ENCODE results near the gene ZBTB16.

The ZBTB16 gene

DNA sequence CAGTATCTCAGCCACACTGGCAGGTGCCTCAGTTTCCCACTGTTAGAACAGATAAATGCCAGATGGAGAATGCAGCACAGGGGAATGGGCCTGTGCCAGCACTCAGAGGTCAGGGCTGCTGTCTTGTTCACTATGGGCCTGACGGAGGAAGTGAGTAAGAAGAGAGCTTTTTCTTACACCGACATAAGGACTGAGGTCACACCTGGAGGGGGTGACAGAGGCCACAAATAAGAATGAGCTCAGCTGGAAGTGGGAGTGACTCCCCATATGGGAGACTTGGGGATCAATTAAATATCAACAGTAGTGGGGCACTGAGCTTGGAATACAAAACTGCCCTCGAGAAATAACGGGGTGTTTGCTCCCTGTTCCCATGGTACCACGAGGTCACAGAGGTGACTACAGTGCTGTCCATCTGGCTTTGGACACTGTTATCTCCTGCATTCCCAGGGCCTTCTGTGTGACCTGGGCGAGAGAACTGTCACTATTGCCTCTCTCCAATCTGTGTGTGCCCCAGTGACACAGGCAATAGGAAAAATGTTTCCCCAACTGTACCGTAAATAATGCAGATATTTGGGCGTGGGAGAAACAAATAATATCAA lies 142.6 kb downstream of the ZBTB16 start:
- TF ChIP-seq ZNF274 (IDR thresholded peaks at IDR 0.05; ENCODE audit: low read depth, low read length): no peak
- H3K4me3 ChIP-seq (ENCODE audit: low read length): no peak overlapping the region

- TF ChIP-seq ZNF274 (IDR thresholded peaks at IDR 0.05; ENCODE audit: low read depth, low read length): no peak
- no peak overlapping the region for H3K4me3 ChIP-seq (ENCODE audit: low read length)
These were observed 147.6 kb downstream of the ZBTB16 start for GRCh38 chr11:114207096-114207495.

DNA sequence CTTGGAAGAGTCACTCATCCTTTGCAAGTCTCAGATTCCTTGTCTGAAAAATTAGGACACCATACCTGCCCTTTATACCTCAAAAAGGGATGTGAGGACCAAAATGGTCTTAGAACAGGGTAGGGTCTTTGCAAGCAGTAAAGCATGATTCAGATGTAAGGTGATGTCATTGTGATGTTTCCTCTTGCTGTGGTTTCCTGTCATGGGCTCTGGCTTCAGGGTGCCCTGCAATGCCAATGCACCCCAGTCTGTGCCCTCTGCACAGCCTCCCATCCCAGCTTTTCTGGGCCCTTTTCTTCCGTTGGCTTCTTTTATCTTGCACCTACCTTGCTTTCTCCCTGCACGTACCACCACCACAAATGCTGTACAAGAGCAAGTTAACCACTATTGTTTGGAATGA lies 148.9 kb downstream of the ZBTB16 start:
- no peak for TF ChIP-seq ZNF274 (IDR thresholded peaks at IDR 0.05; ENCODE audit: low read depth, low read length)
- H3K4me3 ChIP-seq (ENCODE audit: low read length): no peak overlapping the region

DNA sequence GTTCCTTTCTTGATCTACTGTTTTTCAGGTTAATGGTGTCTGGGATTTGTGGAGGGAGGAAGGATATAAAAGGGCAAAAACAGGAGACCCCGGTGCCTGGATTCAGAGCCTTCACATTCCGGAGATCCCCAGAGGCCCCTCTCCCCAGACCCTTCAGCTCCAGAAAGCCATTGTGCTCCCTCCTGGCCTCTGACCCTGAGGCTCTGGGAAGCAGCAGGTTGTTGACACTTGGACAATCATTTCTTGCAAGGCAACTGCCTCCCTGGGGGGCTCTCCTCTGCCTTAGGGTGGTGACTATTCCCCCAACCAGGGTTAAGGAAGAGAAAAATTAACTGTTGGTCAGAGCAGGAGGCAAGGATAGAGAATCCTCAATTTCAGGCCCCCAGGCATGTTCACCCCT lies 149.8 kb downstream of the ZBTB16 start:
- no peak for TF ChIP-seq ZNF274 (IDR thresholded peaks at IDR 0.05; ENCODE audit: low read depth, low read length)
- H3K4me3 ChIP-seq (ENCODE audit: low read length): no peak overlapping the region

DNA sequence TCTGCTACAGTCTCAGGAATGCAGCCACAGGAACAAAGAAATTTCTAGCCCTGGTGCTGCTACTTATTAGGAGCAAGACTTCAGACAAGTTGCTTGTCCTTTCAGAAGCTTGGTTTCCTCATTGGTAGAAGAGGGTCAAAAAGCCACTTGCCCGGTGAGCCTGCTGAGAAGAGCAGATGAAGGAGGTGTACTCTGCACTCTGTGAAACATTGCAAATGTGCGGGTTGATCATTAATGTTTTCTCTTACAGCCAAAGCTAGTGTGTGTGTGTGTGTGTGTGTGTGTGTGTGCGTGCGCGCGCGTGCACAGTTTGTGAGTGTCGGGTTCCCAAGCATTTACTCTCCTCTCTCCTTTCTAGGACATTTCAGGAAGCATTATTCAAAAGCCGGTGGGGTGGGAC lies 150.4 kb downstream of the ZBTB16 start:
- no peak for TF ChIP-seq ZNF274 (IDR thresholded peaks at IDR 0.05; ENCODE audit: low read depth, low read length)

DNA sequence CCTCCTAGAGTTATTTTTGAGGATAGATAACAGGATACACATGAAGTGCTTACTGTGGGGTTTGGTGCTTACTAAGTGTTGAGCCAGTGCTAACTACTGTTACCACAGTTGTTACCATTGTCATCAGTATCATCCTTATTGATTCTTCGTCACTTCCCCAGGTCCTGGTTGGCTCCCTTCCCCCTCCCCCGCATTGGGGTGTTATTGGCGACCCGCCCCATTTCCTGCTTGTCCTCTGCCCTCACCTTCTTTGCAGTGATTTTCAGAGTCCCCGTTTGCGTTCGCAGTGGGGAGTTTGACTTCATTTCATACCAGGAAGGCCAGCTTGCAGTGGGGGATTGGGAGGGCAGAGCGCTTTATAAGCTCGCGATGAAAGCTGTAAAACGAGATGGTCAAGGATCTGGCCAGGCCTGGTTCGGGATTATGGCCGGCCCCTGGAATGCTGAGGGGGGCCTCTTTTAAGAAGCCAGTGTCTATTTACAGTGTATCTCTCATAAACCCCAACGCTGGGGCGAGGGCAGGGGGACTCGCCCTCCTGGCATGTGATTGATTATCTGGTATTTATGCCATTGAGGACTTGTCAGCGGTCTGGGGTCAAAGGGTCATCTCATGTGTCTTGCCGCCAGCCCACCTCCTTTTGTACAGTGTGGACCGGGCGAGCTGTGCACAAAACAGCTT lies 152.1 kb downstream of the ZBTB16 start:
- no peak overlapping the region for H3K4me3 ChIP-seq (ENCODE audit: low read length)
- no peak for TF ChIP-seq ZNF274 (IDR thresholded peaks at IDR 0.05; ENCODE audit: low read depth, low read length)

More for the DNA sequence above, 150.4 kb downstream of the ZBTB16 start:
- H3K4me3 ChIP-seq (ENCODE audit: low read length): no peak overlapping the region

DNA sequence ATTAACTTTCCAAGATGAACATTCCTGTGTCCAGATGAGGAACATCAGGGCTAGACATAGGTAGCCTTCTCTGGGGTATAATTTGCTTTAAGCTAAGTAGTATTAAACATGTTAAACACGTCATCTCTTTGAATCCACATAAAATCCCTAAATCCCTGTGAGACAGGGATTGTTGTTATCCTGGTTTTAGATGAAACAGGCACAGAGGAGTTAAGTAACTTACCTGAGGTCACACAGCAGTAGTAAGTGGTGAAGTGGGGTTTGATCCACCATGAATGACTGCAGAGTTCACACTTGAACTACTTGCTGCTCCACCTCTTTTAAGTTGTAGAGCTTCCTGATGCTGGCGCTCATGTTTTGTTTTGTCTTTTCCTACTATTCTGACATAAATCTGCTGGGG lies 154.1 kb downstream of the ZBTB16 start:
- no peak for TF ChIP-seq ZNF274 (IDR thresholded peaks at IDR 0.05; ENCODE audit: low read depth, low read length)
- H3K4me3 ChIP-seq (ENCODE audit: low read length): no peak overlapping the region

DNA sequence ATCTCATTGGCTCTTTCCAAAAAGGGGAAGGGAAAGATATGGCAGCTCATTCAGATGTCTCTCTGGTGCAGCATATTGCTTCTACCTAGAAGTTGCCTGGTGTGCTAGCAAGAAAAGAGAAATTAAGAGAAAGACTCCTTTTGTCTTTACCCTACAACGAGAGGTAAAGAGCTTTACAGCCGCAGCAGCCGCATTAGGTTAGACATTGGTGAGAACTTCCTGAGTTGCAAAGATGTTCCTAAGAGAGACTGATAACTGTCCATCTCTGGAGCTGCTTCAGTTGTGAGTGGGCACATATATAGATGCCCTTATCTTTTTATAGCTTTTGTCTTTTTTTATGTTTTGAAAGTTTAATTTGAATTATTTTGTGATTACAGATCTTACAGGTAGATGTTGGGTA lies 155.9 kb downstream of the ZBTB16 start:
- no peak overlapping the region for H3K4me3 ChIP-seq (ENCODE audit: low read length)
- no peak for TF ChIP-seq ZNF274 (IDR thresholded peaks at IDR 0.05; ENCODE audit: low read depth, low read length)

DNA sequence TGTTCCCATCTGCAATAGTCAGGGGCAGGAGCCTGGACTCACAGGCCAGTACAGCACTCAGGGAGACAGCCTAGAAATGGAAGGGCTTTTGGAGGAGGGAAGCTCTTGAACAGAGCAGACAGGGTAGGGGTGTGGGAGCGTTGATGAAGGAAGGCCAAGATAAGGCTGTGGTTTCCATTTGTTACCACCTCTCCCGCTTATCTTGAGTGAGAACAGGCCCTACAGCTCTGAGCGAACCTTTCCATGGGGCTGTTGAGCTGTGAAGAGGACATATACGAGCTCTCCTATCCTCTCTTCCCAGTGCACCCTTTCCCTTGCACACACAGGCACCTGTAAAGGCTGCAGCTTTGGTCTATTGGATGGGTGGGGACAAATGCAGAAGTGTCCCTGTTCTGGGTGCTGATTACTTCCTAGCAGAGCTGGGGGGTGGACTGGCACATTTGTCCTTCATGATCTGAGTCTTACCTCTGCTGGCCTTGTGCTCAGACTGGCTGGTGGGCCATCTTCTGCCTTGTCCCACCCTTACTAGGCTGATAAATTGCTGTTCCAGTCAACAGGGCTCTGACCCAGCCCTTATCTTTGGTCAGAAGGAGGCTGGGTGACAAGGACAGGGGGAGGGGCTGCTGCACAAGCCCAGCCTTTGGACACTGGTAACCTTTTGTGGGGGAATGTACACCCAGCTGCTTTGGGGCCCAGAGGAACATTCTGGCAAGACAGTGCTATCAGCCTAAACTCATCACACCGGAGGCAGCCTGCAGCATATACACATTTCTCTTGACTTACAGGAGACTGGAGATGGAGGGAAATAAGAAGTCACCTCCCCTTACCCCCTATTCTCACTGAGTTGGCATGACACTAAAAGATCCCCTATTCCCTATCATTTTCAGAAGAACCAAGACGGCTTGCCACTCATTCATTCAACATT lies 156.6 kb downstream of the ZBTB16 start:
- H3K4me3 ChIP-seq (ENCODE audit: low read length): no peak overlapping the region
- no peak for TF ChIP-seq ZNF274 (IDR thresholded peaks at IDR 0.05; ENCODE audit: low read depth, low read length)

DNA sequence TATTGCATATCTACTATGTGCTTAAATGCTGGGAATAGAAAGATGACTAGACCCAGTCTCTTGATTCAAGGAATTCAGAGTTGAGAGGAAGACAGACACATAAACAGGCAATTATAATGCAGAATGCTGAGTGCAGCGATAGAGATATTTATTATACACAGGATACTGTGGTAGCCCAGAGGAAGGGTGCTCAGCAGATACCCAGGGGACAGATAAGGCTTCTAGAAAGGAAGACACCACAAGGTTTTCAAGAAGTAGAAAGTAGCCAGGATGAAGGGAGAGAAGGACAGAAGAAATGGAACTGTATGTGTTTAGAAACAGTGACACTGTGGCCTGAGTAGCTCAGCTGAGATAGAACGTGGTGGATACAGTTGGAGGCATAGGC lies 157.3 kb downstream of the ZBTB16 start:
- no peak overlapping the region for H3K4me3 ChIP-seq (ENCODE audit: low read length)
- TF ChIP-seq ZNF274 (IDR thresholded peaks at IDR 0.05; ENCODE audit: low read depth, low read length): no peak

DNA sequence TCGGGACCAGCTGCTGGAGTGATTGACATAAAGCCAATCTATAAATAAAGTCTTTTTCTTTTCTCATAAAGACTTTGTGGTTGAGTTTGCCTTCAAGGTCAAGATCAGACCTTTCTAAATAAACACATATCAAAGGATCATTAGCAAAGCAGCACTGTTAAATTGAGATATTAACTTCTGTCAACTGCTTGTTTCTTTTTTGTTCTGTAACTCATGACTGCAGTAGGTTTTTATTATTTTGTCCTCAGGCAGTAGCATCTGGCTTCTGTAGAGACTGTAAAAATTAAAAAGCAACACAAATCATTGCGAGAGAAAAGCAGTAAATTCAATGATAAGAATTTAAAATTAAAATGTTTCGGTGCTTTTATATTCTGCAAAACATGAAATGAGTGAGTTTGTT lies 159.0 kb downstream of the ZBTB16 start:
- no peak for TF ChIP-seq ZNF274 (IDR thresholded peaks at IDR 0.05; ENCODE audit: low read depth, low read length)
- H3K4me3 ChIP-seq (ENCODE audit: low read length): no peak overlapping the region

- no peak overlapping the region for H3K4me3 ChIP-seq (ENCODE audit: low read length)
- no peak for TF ChIP-seq ZNF274 (IDR thresholded peaks at IDR 0.05; ENCODE audit: low read depth, low read length)
These were observed 160.2 kb downstream of the ZBTB16 start for GRCh38 chr11:114219559-114220349.

GRCh38 chr11:114221037-114221436 lies 161.5 kb downstream of the ZBTB16 start:
- TF ChIP-seq ZNF274 (IDR thresholded peaks at IDR 0.05; ENCODE audit: low read depth, low read length): no peak
- H3K4me3 ChIP-seq (ENCODE audit: low read length): no peak overlapping the region

DNA sequence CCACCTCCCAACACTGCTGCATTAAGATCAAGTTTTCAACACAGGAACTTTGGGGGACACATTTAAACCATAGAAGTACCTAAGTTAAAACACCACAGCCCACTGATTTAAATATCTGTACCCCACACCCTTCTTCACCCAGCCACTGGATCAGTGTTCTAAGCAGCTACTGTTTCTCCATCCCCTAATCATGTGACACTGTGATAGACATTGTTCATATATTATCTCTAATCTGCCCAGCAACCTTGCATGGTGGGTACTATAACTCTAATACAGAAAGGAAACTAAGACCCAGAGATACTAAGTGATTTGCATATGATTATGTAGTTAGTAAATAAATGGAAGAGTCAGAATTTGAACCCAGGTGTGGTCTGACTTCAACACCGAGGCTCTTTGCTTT lies 166.2 kb downstream of the ZBTB16 start:
- no peak overlapping the region for H3K4me3 ChIP-seq (ENCODE audit: low read length)
- TF ChIP-seq ZNF274 (IDR thresholded peaks at IDR 0.05; ENCODE audit: low read depth, low read length): no peak

Measured in GM08714 (cell line).